HEK293 (cell line): Measurements from ENCODE around the gene TEAD1.

Experiments
- CTCF ChIA-PET: fragments of 350-600 bp; formaldehyde crosslinking; extraction: SDS; loops from one replicate; lab custom pipeline; 2021; ENCODE audit warnings: antibody characterized with exemption; lab: Yijun Ruan, JAX
- POLR2A ChIA-PET: fragments of 300-600 bp; formaldehyde crosslinking; extraction: SDS; loops from one replicate; lab custom pipeline; 2020; ENCODE audit warnings: antibody characterized with exemption, inconsistent platforms; lab: Yijun Ruan, JAX
- H3K27ac ChIP-seq: fragments of 200-500 bp; sonication (Bioruptor generic); 2 replicates; pipeline ENCODE4 v1.5.1; 2014; ENCODE audit warnings: low read depth, low read length, control low read depth, inconsistent platforms; ENCODE audit errors: extremely low read depth
- H3K36me3 ChIP-seq, 2 experiments: fragments of 200-500 bp in 1 of 2; sonication (Bioruptor generic) in 1 of 2; 1 replicate in 1 of 2; 2 replicates in 1 of 2; pipeline ENCODE4 v1.5.1; 2014 to 2017; ENCODE audit warnings: inconsistent platforms in 2 of 2, low read length in 2 of 2; ENCODE audit not compliant: control insufficient read depth in 2 of 2, insufficient read depth in 1 of 2
- H3K4me1 ChIP-seq: fragments of 200-500 bp; sonication (Bioruptor generic); 2 replicates; pipeline ENCODE4 v1.5.1; 2014; ENCODE audit warnings: mild to moderate bottlenecking, low read length, inconsistent platforms; ENCODE audit not compliant: control insufficient read depth, insufficient read depth
- H3K4me3 ChIP-seq: 2 replicates; pipeline ENCODE4 v1.5.1; 2011; ENCODE audit warnings: low read depth, mild to moderate bottlenecking, control low read depth, low read length, moderate library complexity
- H3K9me3 ChIP-seq: fragments of 200-500 bp; sonication (Bioruptor generic); 2 replicates; pipeline ENCODE4 v1.5.1; 2014; ENCODE audit warnings: low read depth, low read length, inconsistent platforms; ENCODE audit not compliant: control insufficient read depth, insufficient read depth
- ATF2 ChIP-seq: fragments of 450-650 bp; formaldehyde crosslinking; IDR thresholded peaks from 2 replicates; pipeline ENCODE4 v1.5.1; 2016; ENCODE audit warnings: missing biosample characterization, missing genetic modification characterization, low read depth
- OSR2 ChIP-seq: fragments of 450-650 bp; formaldehyde crosslinking; IDR thresholded peaks from 2 replicates; pipeline ENCODE4 v1.5.1; 2016; ENCODE audit warnings: missing biosample characterization, missing genetic modification characterization
- SCRT2 ChIP-seq: fragments of 450-650 bp; formaldehyde crosslinking; IDR thresholded peaks from 2 replicates; pipeline ENCODE4 v1.5.1; 2016; ENCODE audit warnings: missing biosample characterization, missing genetic modification characterization
- YY1 ChIP-seq: fragments of 450-650 bp; formaldehyde crosslinking; IDR thresholded peaks from 2 replicates; pipeline ENCODE4 v1.5.1; 2018; ENCODE audit warnings: missing biosample characterization, missing genetic modification characterization
- ZNF10 ChIP-seq: fragments of 450-650 bp; formaldehyde crosslinking; IDR thresholded peaks from 2 replicates; pipeline ENCODE4 v1.5.1; 2017; ENCODE audit warnings: missing biosample characterization, missing genetic modification characterization
- ZNF112 ChIP-seq: fragments of 450-650 bp; formaldehyde crosslinking; IDR thresholded peaks from 2 replicates; pipeline ENCODE4 v1.5.0; 2017; ENCODE audit warnings: missing biosample characterization, missing genetic modification characterization
- ZNF214 ChIP-seq: fragments of 450-650 bp; formaldehyde crosslinking; IDR thresholded peaks from 2 replicates; pipeline ENCODE4 v1.5.1; 2017; ENCODE audit warnings: missing biosample characterization, mild to moderate bottlenecking, missing genetic modification characterization, borderline replicate concordance
- ZNF221 ChIP-seq: fragments of 450-650 bp; formaldehyde crosslinking; IDR thresholded peaks from 2 replicates; pipeline ENCODE4 v1.5.1; 2017; ENCODE audit warnings: missing biosample characterization, missing genetic modification characterization, borderline replicate concordance
- ZNF239 ChIP-seq: fragments of 450-650 bp; formaldehyde crosslinking; IDR thresholded peaks from 2 replicates; pipeline ENCODE4 v1.5.1; 2016; ENCODE audit warnings: missing biosample characterization, missing genetic modification characterization
- ZNF280C ChIP-seq: fragments of 450-650 bp; formaldehyde crosslinking; IDR thresholded peaks from 2 replicates; pipeline ENCODE4 v1.5.1; 2016; ENCODE audit warnings: missing biosample characterization, missing genetic modification characterization
- ZNF416 ChIP-seq: fragments of 450-650 bp; formaldehyde crosslinking; IDR thresholded peaks from 2 replicates; pipeline ENCODE4 v1.5.1; 2016; ENCODE audit warnings: missing biosample characterization, missing genetic modification characterization
- ZNF501 ChIP-seq: fragments of 450-650 bp; formaldehyde crosslinking; IDR thresholded peaks from 2 replicates; pipeline ENCODE4 v1.5.1; 2016; ENCODE audit warnings: missing biosample characterization, missing genetic modification characterization
- ZNF610 ChIP-seq: fragments of 450-650 bp; formaldehyde crosslinking; IDR thresholded peaks from 2 replicates; pipeline ENCODE4 v1.5.1; 2016; ENCODE audit warnings: missing biosample characterization, missing genetic modification characterization, borderline replicate concordance
- ZNF621 ChIP-seq: fragments of 450-650 bp; formaldehyde crosslinking; IDR thresholded peaks from 2 replicates; pipeline ENCODE4 v1.5.1; 2017; ENCODE audit warnings: missing biosample characterization, missing genetic modification characterization
- ZNF629 ChIP-seq: fragments of 450-650 bp; formaldehyde crosslinking; IDR thresholded peaks from 2 replicates; pipeline ENCODE4 v1.5.1; 2017; ENCODE audit warnings: missing biosample characterization, missing genetic modification characterization
- ZSCAN16 ChIP-seq: fragments of 450-650 bp; formaldehyde crosslinking; IDR thresholded peaks from 2 replicates; pipeline ENCODE4 v1.5.1; 2016; ENCODE audit warnings: missing biosample characterization, missing genetic modification characterization
- TF ChIP-seq, protein P1 (sequence below): fragments of 450-650 bp; formaldehyde crosslinking; IDR thresholded peaks from 2 replicates; pipeline ENCODE4 v1.5.1; 2016; ENCODE audit warnings: missing biosample characterization, missing genetic modification characterization

Gene TEAD1

DNA sequence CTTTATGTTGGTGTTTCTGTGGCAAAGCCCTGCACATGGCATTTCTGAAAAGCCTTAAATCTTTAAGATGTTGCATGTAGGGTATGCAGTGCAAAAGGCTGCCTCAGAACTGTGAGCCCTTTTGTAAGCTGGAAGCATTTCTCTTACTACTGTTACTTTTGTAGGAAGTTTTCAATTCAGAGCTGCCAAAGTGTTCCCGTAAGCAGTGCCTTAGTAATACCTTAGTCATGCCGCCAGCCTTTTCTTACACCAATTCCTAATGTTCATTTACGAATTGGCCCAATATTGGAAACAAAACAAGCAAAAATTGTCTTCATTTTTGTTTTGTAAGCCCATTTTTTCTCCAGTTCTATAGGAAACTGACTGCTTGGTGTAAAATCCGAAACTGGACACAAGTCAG is 267.4 kb downstream of the TEAD1 start:
- no peak overlapping the region for H3K4me3 ChIP-seq
- H3K36me3 ChIP-seq, result peaks cover 0 to 55% of the 10 kb centered on the region in 2 experiments; a peak in 1 of 3 replicates
- no peak overlapping the region for H3K27ac ChIP-seq
- H3K9me3 ChIP-seq, result no peaks in the 10 kb centered on the region
- ChIA-PET POLR2A (no interaction called here), CTCF (no interaction called here)
- no peaks in the 10 kb centered on the region for H3K4me1 ChIP-seq
- TF ChIP-seq ZNF280C (tag by site-specific recombination) (no peak), OSR2 (tag by site-specific recombination) (no peak), ZNF629 (tag by site-specific recombination) (no peak), ZNF221 (tag by site-specific recombination) (no peak)
- TF ChIP-seq, protein P1, sequence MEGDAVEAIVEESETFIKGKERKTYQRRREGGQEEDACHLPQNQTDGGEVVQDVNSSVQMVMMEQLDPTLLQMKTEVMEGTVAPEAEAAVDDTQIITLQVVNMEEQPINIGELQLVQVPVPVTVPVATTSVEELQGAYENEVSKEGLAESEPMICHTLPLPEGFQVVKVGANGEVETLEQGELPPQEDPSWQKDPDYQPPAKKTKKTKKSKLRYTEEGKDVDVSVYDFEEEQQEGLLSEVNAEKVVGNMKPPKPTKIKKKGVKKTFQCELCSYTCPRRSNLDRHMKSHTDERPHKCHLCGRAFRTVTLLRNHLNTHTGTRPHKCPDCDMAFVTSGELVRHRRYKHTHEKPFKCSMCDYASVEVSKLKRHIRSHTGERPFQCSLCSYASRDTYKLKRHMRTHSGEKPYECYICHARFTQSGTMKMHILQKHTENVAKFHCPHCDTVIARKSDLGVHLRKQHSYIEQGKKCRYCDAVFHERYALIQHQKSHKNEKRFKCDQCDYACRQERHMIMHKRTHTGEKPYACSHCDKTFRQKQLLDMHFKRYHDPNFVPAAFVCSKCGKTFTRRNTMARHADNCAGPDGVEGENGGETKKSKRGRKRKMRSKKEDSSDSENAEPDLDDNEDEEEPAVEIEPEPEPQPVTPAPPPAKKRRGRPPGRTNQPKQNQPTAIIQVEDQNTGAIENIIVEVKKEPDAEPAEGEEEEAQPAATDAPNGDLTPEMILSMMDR (tag by site-specific recombination), result no peak

DNA sequence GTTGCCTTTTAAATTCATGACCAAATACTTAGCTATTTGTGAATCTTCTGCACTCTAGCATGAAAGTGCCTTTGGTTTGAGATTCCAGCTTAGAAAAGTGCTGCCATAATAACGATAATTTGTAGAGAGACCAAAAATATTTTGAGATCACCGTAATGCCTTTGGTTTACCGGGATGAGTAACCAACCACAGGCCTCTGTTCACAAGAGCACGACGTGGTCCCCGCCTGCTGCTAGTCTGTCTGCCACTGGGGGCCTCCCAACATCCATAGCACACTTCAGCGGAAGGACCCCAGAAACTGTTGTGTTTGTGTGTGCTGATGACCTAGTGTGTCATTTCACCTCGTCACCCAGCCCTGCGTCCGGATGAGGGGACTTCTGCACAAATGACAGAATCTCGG is 267.9 kb downstream of the TEAD1 start:
- H3K27ac ChIP-seq, result no peak overlapping the region
- H3K9me3 ChIP-seq, result no peaks in the 10 kb centered on the region
- TF ChIP-seq YY1, result no peak
- TF ChIP-seq ZNF416 (tag by site-specific recombination), result no peak
- no peak for TF ChIP-seq ZNF112
- TF ChIP-seq ZNF221 (tag by site-specific recombination), result no peak
- no peak for TF ChIP-seq ZNF610 (tag by site-specific recombination)
- no peak for TF ChIP-seq ZNF239
- no peak for TF ChIP-seq SCRT2 (tag by site-specific recombination)
- no peak for TF ChIP-seq ATF2 (tag by site-specific recombination)
- TF ChIP-seq ZSCAN16 (tag by site-specific recombination), result no peak
- no peak for TF ChIP-seq ZNF214 (tag by site-specific recombination)
- TF ChIP-seq ZNF621 (tag by site-specific recombination), result no peak
- no peak for TF ChIP-seq ZNF501 (tag by site-specific recombination)
- no peak for TF ChIP-seq ZNF10 (tag by site-specific recombination)
- TF ChIP-seq, protein P1 (tag by site-specific recombination), result no peak
- peaks cover 0 to 50% of the 10 kb centered on the region in 2 experiments; a peak in 1 of 3 replicates for H3K36me3 ChIP-seq
- ChIA-PET CTCF (interaction anchor here (0.9 kb wide), 1 partner anchor 22 kb away, joined by 3 read pairs; no protein-coding TSS in a partner anchor), POLR2A (no interaction called here)
- H3K4me1 ChIP-seq, result no peaks in the 10 kb centered on the region
- H3K4me3 ChIP-seq, result no peak overlapping the region
